ENCODE data around the gene CNTFR. TPM values are rescaled to one million over a fixed set of nuclear protein-coding genes. Genes with fewer than 3 reads are reported as not detected.

Gene CNTFR
- total and polyA plus RNA-seq, 2 of the 8 experiments (the other 6 are each of a cell fraction or from before 2014, with no cell fraction given), result 1.2 to 4.2 TPM

GRCh38 chr9:34633851-34634550 lies 44.5 kb upstream of the CNTFR start (continued):
- no peak for TF ChIP-seq ATF2 (IDR thresholded peaks at IDR 0.05; ENCODE audit: low read length)
- no peak for TF ChIP-seq EGR1 (IDR thresholded peaks at IDR 0.05; ENCODE audit: borderline replicate concordance, low read depth, low read length)
- no peak for TF ChIP-seq RNF2 (IDR thresholded peaks at IDR 0.05; ENCODE audit: borderline replicate concordance, low read depth, low read length, missing control alignments, poor library complexity, severe bottlenecking)
- no peak for TF ChIP-seq JUN (IDR thresholded peaks at IDR 0.05; ENCODE audit: low read depth, low read length)
- TF ChIP-seq KDM4A (IDR thresholded peaks at IDR 0.05; ENCODE audit: low read depth, low read length, severe bottlenecking), result no peak
- TF ChIP-seq YY1 (IDR thresholded peaks at IDR 0.05; ENCODE audit: low read depth, low read length), result no peak
- TF ChIP-seq NANOG (IDR thresholded peaks at IDR 0.05; ENCODE audit: insufficient read depth, low read depth, low read length, poor library complexity, severe bottlenecking), result no peak
- TF ChIP-seq RAD21 (IDR thresholded peaks at IDR 0.05 in 1 of 2, conservative IDR thresholded peaks at IDR 0.05 in 1 of 2; ENCODE audit: low read depth in 2 of 2, low read length in 2 of 2), result peak; percentile 85 to 90
- no peak for TF ChIP-seq CBX5 (IDR thresholded peaks at IDR 0.05; ENCODE audit: low read depth, low read length)

All from H1 (cell line).